A172 (cell line): ENCODE data around the gene CYTH4. TPM values are rescaled to one million over a fixed set of nuclear protein-coding genes. Genes with fewer than 3 reads are reported as not detected.
"Not testable (repeated sequence)": the region's sequence is repeated elsewhere in the genome, so short reads cannot be mapped to it uniquely, and the experiment has no call there.

Experiments
- DNase-seq: peaks from one replicate; pipeline ENCODE4 v3.0.0-alpha.2; 2015; ENCODE audit warnings: low spot score
- total RNA-seq: library from RNA; depleted of rRNA; stranded (reverse); fragments of >200 nt; shearing (Covaris generic); gene quantifications from 2 replicates; pipeline ENCODE4 v1.2.3, GENCODE V29; 2014; rRNA removed

The CYTH4 gene
- 0.26 and 0.43 TPM in 2 replicates for total RNA-seq

- DNase-seq = no peak
These were observed at the start of gene CYTH4 for GRCh38 chr22:37282385-37282677. Gene CYTH4 (plus strand): TSS chr22:37282508. CDS start chr22:37282570, 62 bp downstream.

GRCh38 chr22:37233371-37233750, 48.9 kb upstream of the CYTH4 start:
- DNase-seq = not testable (repeated sequence)

- no peak for DNase-seq
These were observed 48.3 kb upstream of the CYTH4 start for GRCh38 chr22:37233751-37234631.

GRCh38 chr22:37234736-37235711, 47.3 kb upstream of the CYTH4 start:
- no peak for DNase-seq

GRCh38 chr22:37235897-37236607, 46.3 kb upstream of the CYTH4 start:
- DNase-seq = no peak

GRCh38 chr22:37237371-37238268, 44.7 kb upstream of the CYTH4 start:
- DNase-seq = peak; percentile 32

- no peak for DNase-seq
These were observed 42.7 kb upstream of the CYTH4 start for GRCh38 chr22:37239336-37240239.

- no peak for DNase-seq
These were observed 41.9 kb upstream of the CYTH4 start for GRCh38 chr22:37240240-37240940.

GRCh38 chr22:37240941-37241320, 41.4 kb upstream of the CYTH4 start:
- DNase-seq = no peak

GRCh38 chr22:37241351-37242142, 40.8 kb upstream of the CYTH4 start:
- DNase-seq = no peak

GRCh38 chr22:37242395-37242918, 39.9 kb upstream of the CYTH4 start:
- peak; percentile 80 for DNase-seq

GRCh38 chr22:37243402-37244113, 38.8 kb upstream of the CYTH4 start:
- no peak for DNase-seq

GRCh38 chr22:37244114-37244921, 38.0 kb upstream of the CYTH4 start, which contains the start of gene RAC2:
Gene RAC2 (minus strand): TSS chr22:37244269. CDS start chr22:37244148, 121 bp downstream.
- DNase-seq = peak; percentile 65

- DNase-seq = no peak
These were observed 37.2 kb upstream of the CYTH4 start for GRCh38 chr22:37244922-37245722.

- DNase-seq = no peak
These were observed 36.6 kb upstream of the CYTH4 start for GRCh38 chr22:37245740-37246139.

- DNase-seq = no peak
These were observed 34.1 kb upstream of the CYTH4 start for GRCh38 chr22:37248251-37248650.
